Activated CD8-positive, alpha-beta memory T cell treated with anti-CD3 and anti-CD28 coated beads for 48 hours (primary cell): ENCODE measurements around the gene SPINK6.

Source experiments
- DNase-seq, 3 experiments: peaks; one replicate each; pipeline ENCODE4 v3.0.0-alpha.2; 2020; ENCODE audit warnings: low read depth in 2 of 3, low spot score in 2 of 3

Gene SPINK6

GRCh38 chr5:148221508-148221907 lies 18.7 kb downstream of the SPINK6 start:
- no peak for DNase-seq

- DNase-seq: no peak
These were observed 21.4 kb downstream of the SPINK6 start for GRCh38 chr5:148224117-148224742.

GRCh38 chr5:148228392-148228984 lies 25.6 kb downstream of the SPINK6 start:
- DNase-seq: no peak

GRCh38 chr5:148229840-148230239 lies 27.0 kb downstream of the SPINK6 start:
- no peak for DNase-seq

- no peak for DNase-seq
These were observed 27.4 kb downstream of the SPINK6 start for GRCh38 chr5:148230240-148230639.

GRCh38 chr5:148237785-148238417 lies 35.1 kb downstream of the SPINK6 start:
- DNase-seq: no peak

- DNase-seq: no peak
These were observed 35.6 kb downstream of the SPINK6 start, which contains the start of gene MARCOL for GRCh38 chr5:148238418-148238794. MARCOL (plus strand) TSS chr5:148238525; CDS start chr5:148238598, 73 bp downstream.

GRCh38 chr5:148248894-148249293 lies 46.1 kb downstream of the SPINK6 start:
- no peak for DNase-seq

GRCh38 chr5:148255456-148255855 lies 52.6 kb downstream of the SPINK6 start:
- DNase-seq: no peak

GRCh38 chr5:148259288-148259687 lies 56.4 kb downstream of the SPINK6 start:
- no peak for DNase-seq

GRCh38 chr5:148261221-148261620 lies 58.4 kb downstream of the SPINK6 start:
- no peak for DNase-seq
